HepG2 (cell line): ENCODE data around the gene LTB4R. TPM values are rescaled to one million over a fixed set of nuclear protein-coding genes. Genes with fewer than 3 reads are reported as not detected.
A peak's percentile ranks its signal among the peaks of the same experiment; 100 is the strongest.

Experiments used
- BORCS8-MEF2B ChIP-seq: sonication (generic); formaldehyde crosslinking; IDR thresholded peaks from 2 replicates; pipeline ENCODE4 v1.8.0; 2022; ENCODE audit warnings: mild to moderate bottlenecking, missing genetic modification reagents
- ELF1 ChIP-seq: sonication (generic); formaldehyde crosslinking; IDR thresholded peaks from 2 replicates; pipeline ENCODE4 v1.4.0; 2020; ENCODE audit warnings: missing genetic modification reagents
- FOXM1 ChIP-seq: sonication (generic); formaldehyde crosslinking; IDR thresholded peaks from 2 replicates; pipeline ENCODE4 v1.5.0; 2020; ENCODE audit warnings: missing genetic modification reagents
- HMGXB3 ChIP-seq: sonication (generic); formaldehyde crosslinking; IDR thresholded peaks from 2 replicates; pipeline ENCODE4 v1.4.0; 2020; ENCODE audit warnings: missing genetic modification reagents, borderline replicate concordance
- NFIC ChIP-seq: IDR thresholded peaks from 2 replicates; pipeline ENCODE4 v1.6.1; 2012; ENCODE audit warnings: mild to moderate bottlenecking, low read length, inconsistent platforms
- POLR2AphosphoS5 ChIP-seq: IDR thresholded peaks from 2 replicates; pipeline ENCODE4 v1.6.1; 2012; ENCODE audit warnings: low read depth, low read length
- SSRP1 ChIP-seq: IDR thresholded peaks from 2 replicates; pipeline ENCODE4 v1.6.1; 2016; ENCODE audit warnings: control low read depth
- TEAD2 ChIP-seq: sonication (generic); formaldehyde crosslinking; IDR thresholded peaks from 2 replicates; pipeline ENCODE4 v1.9.0; 2021; ENCODE audit warnings: missing genetic modification reagents
- TRIM22 ChIP-seq: fragments of 450-650 bp; IDR thresholded peaks from 2 replicates; pipeline ENCODE4 v1.6.1; 2017
- ZFP1 ChIP-seq: IDR thresholded peaks from 2 replicates; pipeline ENCODE4 v1.6.1; 2016
- ZKSCAN8 ChIP-seq: IDR thresholded peaks from 2 replicates; pipeline ENCODE4 v1.6.1; 2016; ENCODE audit warnings: borderline replicate concordance, missing genetic modification reagents, missing compliant biosample characterization
- ZNF138 ChIP-seq: sonication (generic); formaldehyde crosslinking; IDR thresholded peaks from 2 replicates; pipeline ENCODE4 v1.5.0; 2020; ENCODE audit warnings: mild to moderate bottlenecking, low read depth, missing genetic modification reagents
- ZNF205 ChIP-seq: IDR thresholded peaks from 2 replicates; pipeline ENCODE4 v1.6.1; 2018; ENCODE audit warnings: missing biosample characterization, missing genetic modification reagents
- ZNF256 ChIP-seq: sonication (generic); formaldehyde crosslinking; conservative IDR thresholded peaks from 2 replicates; pipeline ENCODE4 v1.4.0; 2020; ENCODE audit warnings: missing genetic modification reagents
- ZNF660 ChIP-seq: sonication (generic); formaldehyde crosslinking; IDR thresholded peaks from 2 replicates; pipeline ENCODE4 v1.5.1; 2020; ENCODE audit warnings: mild to moderate bottlenecking, low read depth, missing genetic modification reagents, borderline replicate concordance
- ZNF761 ChIP-seq: sonication (generic); formaldehyde crosslinking; conservative IDR thresholded peaks from 2 replicates; pipeline ENCODE4 v1.4.0; 2020; ENCODE audit warnings: mild to moderate bottlenecking, missing genetic modification reagents
- polyA plus RNA-seq, 8 experiments: library from polyadenylated mRNA; depleted of rRNA in 3 of 8; stranded (reverse) in 7 of 8; unstranded in 1 of 8; fragments of >200 nt; fragmentation: Illumina TruSeq in 4 of 8; extraction: Trizol in 4 of 8; gene quantifications; 2 replicates each; pipeline versions ENCODE4 v1.2.1 to v1.2.3, GENCODE V29; 2011 to 2016; ENCODE audit warnings: low read depth in 4 of 8, missing spikeins in 1 of 8, mixed read lengths in 1 of 8; ENCODE audit not compliant: insufficient read depth in 1 of 8
- total RNA-seq, 5 experiments: library from RNA; depleted of rRNA; stranded (reverse); fragments of >200 nt; fragmentation: Illumina TruSeq; extraction: Trizol; gene quantifications; 2 replicates each; pipeline ENCODE4 v1.2.3, GENCODE V29; 2016; ENCODE audit warnings: low read depth in 1 of 5
- TF ChIP-seq, protein P1 (sequence below): sonication (generic); formaldehyde crosslinking; IDR thresholded peaks from 2 replicates; pipeline ENCODE4 v1.4.0; 2020; ENCODE audit warnings: missing genetic modification reagents, borderline replicate concordance
- TF ChIP-seq, protein P2 (sequence below): sonication (generic); formaldehyde crosslinking; IDR thresholded peaks from 2 replicates; pipeline ENCODE4 v1.5.0; 2020; ENCODE audit warnings: missing genetic modification reagents, mild to moderate bottlenecking, borderline replicate concordance
- TF ChIP-seq, protein P3 (sequence below): IDR thresholded peaks from 2 replicates; pipeline ENCODE4 v1.6.1; 2016; ENCODE audit warnings: control low read depth
- TF ChIP-seq, protein P4 (sequence below): sonication (generic); formaldehyde crosslinking; IDR thresholded peaks from 2 replicates; pipeline ENCODE4 v1.8.0; 2022; ENCODE audit warnings: mild to moderate bottlenecking, missing genetic modification reagents, borderline replicate concordance

LTB4R gene
- total and polyA plus RNA-seq, 2 of the 13 experiments (the other 11 are each of a cell fraction or from before 2014, with no cell fraction given): 3.2 to 8.2 TPM

GRCh38 chr14:24283796-24284460 is 27.4 kb upstream of the LTB4R start (continued):
- TF ChIP-seq HMGXB3 (no peak), ELF1 (CRISPR knock-in tag) (no peak), POLR2AphosphoS5 (no peak), ZNF256 (no peak), FOXM1 (CRISPR knock-in tag) (no peak), SSRP1 (no peak), TEAD2 (CRISPR knock-in tag) (no peak), NFIC (no peak), ZNF660 (no peak), ZFP1 (CRISPR knock-in tag) (no peak), TRIM22 (0 out of 2 replicates have a peak, but pooled peaks have one; percentile 23), ZNF138 (CRISPR knock-in tag) (no peak), ZKSCAN8 (CRISPR knock-in tag) (no peak), BORCS8-MEF2B (CRISPR knock-in tag) (peak; percentile 25; the same call in 1 of the 2 replicates), ZNF761 (CRISPR knock-in tag) (no peak), ZNF205 (CRISPR knock-in tag) (no peak)
- TF ChIP-seq, protein P1, sequence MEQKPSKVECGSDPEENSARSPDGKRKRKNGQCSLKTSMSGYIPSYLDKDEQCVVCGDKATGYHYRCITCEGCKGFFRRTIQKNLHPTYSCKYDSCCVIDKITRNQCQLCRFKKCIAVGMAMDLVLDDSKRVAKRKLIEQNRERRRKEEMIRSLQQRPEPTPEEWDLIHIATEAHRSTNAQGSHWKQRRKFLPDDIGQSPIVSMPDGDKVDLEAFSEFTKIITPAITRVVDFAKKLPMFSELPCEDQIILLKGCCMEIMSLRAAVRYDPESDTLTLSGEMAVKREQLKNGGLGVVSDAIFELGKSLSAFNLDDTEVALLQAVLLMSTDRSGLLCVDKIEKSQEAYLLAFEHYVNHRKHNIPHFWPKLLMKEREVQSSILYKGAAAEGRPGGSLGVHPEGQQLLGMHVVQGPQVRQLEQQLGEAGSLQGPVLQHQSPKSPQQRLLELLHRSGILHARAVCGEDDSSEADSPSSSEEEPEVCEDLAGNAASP: no peak
- TF ChIP-seq, protein P2, sequence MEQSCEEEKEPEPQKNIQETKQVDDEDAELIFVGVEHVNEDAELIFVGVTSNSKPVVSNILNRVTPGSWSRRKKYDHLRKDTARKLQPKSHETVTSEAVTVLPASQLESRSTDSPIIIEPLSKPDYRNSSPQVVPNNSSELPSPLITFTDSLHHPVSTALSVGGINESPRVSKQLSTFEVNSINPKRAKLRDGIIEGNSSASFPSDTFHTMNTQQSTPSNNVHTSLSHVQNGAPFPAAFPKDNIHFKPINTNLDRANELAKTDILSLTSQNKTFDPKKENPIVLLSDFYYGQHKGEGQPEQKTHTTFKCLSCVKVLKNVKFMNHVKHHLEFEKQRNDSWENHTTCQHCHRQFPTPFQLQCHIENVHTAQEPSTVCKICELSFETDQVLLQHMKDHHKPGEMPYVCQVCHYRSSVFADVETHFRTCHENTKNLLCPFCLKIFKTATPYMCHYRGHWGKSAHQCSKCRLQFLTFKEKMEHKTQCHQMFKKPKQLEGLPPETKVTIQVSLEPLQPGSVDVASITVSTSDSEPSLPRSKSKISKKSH: no peak
- TF ChIP-seq, protein P3, sequence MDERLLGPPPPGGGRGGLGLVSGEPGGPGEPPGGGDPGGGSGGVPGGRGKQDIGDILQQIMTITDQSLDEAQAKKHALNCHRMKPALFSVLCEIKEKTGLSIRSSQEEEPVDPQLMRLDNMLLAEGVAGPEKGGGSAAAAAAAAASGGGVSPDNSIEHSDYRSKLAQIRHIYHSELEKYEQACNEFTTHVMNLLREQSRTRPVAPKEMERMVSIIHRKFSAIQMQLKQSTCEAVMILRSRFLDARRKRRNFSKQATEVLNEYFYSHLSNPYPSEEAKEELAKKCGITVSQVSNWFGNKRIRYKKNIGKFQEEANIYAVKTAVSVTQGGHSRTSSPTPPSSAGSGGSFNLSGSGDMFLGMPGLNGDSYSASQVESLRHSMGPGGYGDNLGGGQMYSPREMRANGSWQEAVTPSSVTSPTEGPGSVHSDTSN (CRISPR knock-in tag): no peak
- TF ChIP-seq, protein P4, sequence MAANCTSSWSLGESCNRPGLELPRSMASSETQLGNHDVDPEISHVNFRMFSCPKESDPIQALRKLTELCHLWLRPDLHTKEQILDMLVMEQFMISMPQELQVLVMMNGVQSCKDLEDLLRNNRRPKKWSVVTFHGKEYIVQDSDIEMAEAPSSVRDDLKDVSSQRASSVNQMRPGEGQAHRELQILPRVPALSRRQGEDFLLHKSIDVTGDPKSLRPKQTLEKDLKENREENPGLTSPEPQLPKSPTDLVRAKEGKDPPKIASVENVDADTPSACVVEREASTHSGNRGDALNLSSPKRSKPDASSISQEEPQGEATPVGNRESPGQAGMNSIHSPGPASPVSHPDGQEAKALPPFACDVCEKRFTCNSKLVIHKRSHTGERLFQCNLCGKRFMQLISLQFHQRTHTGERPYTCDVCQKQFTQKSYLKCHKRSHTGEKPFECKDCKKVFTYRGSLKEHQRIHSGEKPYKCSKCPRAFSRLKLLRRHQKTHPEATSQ (CRISPR knock-in tag): no peak
